Activated naive CD4-positive, alpha-beta T cell (primary cell): ENCODE results near the gene KLHDC4.
"Not testable (repeated sequence)": the region's sequence is repeated elsewhere in the genome, so short reads cannot be mapped to it uniquely, and the experiment has no call there.

ENCODE experiments used
- DNase-seq, 4 experiments: peaks; one replicate each; lab custom pipeline; 2025; lab: John Stamatoyannopoulos, UW

Gene KLHDC4

DNA sequence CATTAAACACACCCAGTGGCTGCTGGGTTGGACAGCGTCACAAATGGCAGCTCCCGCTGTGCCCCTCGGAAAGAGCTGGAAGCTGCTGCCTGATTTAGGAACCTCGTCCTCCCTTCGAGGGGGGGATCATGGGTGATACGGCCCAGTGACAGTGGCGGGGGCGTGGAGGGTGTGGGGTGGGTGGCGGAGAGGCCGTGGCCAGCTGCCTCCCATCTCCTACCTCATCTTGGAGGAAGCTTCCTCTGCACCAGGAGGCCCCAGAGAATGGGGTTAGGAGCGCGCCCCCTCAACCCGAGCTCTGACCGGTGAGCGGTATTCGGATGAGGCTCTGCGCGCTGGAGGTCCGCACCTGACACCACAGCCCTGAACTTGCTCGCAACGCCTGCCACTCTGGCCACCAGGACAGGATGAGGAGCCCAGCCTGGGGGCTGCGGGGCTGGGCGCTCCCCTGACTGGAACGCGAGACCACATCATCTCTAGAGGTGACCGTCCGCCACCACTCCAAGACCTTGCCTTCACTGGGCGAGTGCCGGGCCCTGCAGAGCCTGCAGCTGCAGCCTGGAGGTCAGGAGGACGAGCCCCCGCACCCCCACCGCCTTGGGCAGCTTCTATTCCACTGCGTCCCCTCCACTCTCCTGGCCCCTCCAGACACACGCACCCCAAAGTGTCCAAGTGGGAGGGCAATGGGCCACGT, 80.9 kb downstream of the KLHDC4 start:
- DNase-seq, result no peak

DNA sequence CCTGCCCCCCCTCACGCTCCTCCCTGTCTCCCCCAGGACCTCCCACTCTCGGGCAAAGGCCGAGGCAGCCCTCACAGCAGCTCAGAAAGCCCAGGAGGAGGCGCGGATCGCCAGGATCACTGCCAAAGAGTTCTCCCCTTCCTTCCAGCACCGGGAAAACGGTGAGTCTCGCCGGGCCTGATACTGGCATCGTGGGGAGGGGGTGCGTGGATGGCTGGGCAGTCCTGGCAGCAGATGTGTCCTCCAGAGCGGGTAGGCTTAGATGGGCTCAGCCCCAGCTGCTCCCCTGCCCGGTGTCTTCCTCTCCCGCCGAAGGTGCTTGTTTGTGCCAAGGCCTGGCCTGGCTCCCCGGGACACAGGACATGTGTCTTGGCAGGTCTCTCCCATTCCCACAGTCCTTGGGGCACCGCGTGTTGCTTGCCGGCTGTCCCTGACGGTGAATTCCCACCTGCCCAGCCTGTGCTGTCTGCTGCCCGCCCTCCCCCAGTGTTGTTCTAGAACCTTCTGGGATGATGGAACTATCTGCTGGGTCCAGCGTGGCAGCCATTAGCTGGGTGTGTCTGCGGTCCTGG, 81.6 kb downstream of the KLHDC4 start:
- no peak for DNase-seq

DNA sequence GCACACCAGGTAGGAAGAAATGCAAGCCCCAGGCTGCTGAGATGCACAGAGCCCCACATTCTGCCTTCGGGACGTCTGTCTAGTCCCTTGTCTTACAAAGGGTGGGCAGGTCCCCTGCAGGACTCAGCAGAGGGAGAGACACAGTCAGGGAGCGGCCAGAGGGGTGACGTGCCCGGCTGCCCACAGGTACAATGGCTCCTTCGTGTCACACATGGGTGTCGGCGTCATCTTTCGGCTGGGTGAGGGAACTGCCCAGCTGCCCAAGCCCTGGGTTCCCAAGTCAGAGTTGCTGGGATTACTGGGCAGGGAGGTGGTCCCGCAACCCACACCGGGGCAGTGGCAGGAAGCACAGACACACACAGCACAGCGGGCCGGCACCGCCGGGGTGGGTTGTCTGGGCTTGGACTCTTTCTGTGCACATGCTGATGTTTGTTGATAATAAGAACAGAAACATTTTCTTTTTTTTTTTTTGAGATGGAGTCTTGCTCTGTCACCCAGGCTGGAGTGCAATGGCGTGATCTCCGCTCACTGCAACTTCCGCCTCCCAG, 82.9 kb downstream of the KLHDC4 start:
- DNase-seq, result no peak

DNA sequence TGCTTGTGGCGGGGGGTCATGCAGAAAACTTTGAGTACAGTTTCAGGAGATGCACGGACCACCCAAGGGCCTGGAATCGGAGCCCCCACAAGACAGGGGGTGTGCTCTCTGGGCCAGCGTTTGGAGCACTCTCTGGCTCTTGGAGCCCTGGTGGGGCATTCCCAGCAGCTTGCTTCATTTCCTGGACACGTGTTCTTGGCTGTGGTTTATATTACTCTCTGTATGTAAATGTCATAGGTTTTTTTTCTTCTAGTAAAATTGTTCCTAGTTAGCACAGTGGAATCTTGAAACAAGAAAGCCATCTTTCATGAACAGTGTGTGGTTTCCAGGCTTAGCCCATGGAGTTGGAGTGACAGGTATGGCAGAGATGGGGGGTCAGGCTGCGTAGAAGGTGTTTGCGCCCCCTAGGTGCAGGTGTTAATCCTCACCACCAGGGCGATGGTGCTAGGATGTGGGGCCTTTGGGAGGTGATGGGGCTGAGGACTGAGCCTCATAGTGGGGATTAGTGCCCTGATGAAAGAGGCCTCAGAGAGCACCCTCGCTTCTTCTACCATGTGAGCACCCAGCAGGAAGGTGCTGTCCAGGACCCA, 83.7 kb downstream of the KLHDC4 start:
- DNase-seq, result no peak

DNA sequence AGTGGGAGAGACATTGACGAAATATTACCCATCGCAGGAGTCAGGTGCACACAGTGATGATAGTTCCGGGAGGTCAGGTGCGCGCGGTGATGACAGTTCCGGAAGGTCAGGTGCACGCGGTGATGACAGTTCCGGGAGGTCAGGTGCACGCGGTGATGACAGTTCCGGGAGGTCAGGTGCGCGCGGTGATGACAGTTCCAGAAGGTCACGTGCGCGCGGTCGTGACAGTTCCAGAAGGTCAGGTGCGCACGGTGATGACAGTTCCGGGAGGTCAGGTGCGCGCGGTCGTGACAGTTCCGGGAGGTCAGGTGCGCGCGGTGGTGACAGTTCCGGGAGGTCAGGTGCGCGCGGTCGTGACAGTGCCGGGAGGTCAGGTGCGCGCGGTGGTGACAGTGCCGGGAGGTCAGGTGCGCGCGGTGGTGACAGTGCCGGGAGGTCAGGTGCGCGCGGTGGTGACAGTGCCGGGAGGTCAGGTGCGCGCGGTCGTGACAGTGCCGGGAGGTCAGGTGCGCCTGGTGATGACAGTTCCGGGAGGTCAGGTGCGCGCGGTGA, 84.7 kb downstream of the KLHDC4 start:
- not testable (repeated sequence) for DNase-seq

DNA sequence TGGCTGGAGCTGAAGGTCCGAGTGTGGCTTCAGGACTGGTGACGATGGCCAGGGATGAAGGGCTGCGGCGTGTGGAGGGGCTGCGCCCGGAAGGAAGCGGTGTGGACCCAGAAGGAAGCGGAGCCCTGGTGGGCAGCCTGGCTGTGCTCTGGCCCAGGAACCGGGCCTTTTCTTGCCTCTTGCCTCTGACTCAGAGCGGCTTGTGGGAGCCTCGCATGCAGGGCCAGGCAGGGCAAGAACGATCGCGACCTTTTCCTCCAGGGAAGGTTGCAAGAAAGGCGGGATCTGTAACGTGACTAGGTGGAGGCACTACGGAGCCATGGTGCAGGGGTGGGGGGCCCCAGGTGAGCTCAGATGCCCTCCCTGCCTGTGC, 85.5 kb downstream of the KLHDC4 start:
- no peak for DNase-seq

DNA sequence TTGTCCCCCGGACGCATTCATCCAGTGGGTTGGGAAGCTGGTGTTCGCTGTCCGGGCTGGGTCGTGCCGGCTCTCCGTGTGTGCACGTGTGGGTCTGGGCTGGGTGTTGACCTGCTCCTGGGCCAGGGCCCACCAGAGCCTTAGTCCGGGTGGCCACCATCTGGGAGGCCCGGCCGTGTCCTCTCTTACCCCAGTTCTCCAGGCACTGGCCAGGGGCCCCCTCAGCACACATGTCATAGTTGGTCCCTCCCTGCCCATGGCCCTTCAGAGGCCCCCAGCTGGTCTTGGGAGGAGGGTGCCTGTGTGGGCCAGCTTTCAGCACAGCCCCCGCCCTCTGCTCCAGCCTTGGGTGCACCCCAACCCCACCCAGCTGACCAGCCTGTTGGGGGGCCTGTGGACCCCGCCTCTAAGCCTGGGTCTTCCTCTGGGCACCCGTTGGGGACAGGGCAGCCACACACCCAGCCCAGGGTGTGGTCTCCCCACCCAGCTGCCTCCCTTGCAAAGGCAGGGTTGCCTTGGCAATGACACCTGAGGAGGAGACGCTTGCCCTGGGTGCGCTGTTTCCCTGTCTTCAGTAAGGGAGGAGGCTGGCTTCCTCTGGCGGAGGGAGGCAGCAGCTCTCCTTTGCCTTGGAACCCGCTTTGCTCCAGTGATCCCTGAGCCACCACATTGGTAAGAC, 86.1 kb downstream of the KLHDC4 start:
- DNase-seq, result no peak

DNA sequence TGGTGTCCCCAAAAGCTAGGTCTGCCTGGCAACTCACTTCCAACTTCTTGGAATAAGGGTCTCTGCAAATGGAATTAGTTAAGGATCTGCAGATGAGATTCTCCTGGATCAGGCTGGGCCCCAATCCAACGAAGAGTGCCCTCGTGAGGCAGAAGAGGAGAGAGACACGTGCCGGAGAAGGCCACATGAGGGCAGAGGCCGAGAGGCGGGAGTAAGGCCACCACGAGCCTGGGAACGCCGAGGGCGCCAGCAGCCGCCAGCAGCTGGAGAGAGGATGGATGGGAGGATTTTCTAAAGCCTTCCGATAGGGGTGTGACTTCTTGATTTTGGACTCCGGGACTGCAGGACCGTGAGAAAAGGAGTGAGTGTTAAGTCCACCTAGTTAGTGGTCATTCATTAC, 87.2 kb downstream of the KLHDC4 start:
- no peak for DNase-seq

DNA sequence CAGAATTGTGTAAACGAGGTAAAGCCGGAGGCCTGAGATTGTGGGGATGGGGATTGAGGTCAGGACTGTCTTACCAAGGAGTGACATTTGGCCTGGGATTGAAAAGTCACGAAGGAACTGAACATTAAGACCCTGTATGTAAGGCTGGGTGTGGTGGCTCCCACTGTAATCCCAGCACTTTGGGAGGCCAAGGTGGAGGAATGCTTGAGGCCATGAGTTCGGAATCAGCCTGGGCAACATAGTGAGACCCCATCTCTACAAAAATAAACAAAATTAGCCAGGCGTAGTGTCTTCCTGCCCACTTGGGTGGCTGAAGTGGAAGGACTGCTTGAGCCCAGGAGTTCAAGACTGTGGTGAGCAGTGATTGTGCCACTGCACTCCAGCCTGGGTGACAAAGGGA, 88.0 kb downstream of the KLHDC4 start:
- DNase-seq, result no peak

DNA sequence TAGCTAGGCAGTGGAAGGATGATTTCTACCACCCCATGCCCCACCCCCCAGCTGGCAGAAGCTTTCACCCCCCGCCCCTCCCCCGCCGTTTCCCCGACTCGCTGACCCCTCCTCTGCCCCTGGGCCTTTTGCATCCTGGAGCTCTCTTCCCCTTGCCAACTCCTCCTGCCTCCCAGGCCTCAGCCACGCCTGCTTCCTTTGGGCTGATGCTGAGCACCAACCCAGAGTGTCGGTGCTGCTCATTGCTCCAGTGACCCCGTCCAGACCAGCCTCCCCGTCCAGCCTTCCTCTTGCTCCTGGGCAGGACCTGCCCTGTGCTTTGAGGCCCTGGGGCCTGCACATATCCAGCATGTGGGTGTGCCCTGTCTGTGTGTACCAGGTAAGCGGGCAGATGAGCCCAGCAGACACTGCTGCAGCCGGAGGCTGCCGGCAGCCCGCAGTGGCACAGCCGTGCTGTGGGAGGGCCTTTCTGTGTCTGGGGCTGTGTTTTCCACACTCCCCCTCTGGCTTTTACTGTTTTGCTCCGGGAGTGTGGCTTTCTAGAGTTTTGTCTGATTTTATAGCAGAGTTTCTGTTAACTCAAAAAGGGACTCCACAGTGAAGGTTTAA, 90.6 kb downstream of the KLHDC4 start:
- DNase-seq, result no peak

DNA sequence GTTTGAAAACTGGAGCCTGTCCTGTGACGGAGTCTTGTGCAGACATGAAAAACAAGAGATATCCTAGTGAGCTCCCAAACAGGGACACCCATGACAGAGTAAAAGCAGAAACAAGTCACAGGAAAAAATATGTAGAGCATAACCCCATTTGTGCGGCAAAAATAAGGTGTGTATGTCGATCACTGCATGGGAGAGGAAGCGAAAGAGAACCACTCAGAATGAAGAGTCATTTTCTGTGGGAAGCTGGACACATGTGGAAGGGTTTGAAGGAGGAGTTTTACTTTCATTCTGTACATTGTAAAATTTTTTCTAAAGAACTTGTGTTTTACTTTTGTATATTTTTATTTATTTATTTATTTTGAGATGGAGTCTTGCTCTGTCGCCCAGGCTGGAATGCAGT, 91.4 kb downstream of the KLHDC4 start:
- DNase-seq, result no peak

DNA sequence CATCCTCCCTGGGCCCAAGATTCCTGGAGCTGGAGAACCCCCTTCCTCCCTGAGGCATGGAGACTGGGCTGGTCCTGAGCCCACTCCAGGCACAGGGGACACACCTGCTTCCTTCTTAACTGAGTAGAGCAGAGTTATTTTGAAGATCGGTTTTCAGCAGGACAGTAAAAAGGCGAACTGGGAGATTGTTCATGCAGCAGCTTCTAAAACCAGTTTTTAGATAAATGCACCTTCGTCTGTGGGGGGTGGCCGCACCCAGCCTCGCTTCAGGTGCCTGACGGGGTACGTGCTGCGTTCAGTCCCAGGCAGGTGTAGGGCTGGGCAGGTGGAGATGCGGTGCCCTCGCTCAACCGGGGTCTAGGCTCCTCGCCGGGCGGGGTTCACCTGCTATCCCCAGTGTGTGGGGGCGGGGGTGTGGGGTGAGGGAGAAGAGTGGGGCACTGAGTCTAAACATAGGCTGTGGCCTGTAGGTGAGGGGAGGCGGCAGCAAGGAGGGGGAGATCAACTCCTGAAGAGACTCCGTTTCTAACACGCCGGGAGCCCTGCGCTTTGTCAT, 94.0 kb downstream of the KLHDC4 start:
- DNase-seq, result no peak

DNA sequence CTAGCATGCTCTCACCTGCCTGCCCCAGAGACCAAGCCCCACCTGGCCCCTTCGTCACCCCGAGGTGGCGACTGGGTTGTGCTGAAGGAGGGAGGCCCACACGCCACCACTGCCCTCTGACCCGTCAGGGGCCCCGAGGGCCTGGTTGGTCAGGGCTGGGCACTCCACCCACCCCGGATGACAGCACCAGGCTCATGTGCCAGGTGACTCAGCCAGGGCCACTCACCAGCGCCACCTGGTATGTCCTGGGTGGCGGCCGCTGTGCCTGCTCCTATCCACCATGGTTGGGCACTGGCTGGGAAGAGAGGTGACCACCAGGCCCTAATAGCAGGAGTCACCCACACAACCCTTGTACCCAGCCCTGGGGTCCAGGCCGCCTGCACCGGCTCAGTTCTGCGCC, 94.6 kb downstream of the KLHDC4 start:
- DNase-seq, result no peak

DNA sequence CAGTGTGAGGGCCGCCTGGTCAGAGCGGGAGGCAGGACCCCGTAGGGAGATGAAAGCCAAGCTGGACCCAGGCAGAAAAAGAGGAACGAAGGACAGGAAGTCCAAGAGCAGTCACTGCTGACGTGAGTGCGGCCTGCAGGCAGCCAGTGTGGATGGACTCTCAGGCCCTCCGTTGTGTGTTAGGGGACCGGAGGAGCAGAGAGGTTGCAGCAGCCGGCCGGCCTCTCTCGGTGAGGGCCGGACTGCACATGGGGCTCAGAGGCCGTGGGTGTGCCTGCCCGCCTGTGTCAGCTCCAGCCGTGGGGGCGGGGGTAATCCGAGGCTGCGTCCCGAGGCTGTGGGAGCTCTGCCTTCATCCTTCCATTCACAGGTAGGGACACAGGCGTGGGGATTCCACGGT, 96.1 kb downstream of the KLHDC4 start:
- no peak for DNase-seq

DNA sequence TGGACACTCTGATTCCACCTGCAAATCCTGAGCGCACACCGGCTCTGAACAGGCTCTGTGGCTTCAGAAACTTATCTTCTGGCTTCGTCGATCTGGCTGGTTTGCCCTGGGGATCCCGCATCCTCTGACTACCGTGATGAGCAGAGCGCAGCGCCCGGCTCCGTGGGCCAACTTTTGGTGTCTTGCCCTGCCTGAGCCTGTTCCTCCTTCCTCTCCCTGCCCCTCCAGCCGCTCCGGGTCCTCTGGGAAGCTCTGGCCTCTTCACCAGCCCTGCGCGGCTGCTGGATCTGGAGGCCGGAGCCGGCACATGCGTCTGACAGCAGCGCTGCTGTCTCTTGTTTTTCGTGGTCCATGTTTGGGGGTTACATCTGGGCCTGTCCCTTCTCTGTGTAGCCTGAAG, 97.8 kb downstream of the KLHDC4 start:
- DNase-seq, result no peak

DNA sequence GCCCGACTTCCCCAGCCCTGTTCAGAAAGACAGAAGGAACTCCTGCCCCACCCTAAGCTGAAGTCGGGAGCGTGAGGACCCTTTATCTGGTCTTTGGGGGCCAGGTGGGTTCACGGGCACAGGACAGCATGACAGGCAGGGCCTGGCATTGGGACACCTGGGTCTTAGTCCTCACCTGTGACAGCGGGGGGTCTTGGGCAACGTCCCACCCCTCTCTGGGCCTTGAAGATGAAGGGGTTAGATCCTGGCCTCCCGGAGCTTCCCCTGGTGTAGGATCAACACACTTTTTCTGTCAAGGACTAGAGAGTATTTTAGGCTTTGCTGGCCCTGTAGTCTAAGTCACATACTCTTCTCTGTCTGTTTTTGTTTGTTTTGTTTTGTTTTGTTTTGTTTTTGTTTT, 98.3 kb downstream of the KLHDC4 start:
- no peak for DNase-seq

DNA sequence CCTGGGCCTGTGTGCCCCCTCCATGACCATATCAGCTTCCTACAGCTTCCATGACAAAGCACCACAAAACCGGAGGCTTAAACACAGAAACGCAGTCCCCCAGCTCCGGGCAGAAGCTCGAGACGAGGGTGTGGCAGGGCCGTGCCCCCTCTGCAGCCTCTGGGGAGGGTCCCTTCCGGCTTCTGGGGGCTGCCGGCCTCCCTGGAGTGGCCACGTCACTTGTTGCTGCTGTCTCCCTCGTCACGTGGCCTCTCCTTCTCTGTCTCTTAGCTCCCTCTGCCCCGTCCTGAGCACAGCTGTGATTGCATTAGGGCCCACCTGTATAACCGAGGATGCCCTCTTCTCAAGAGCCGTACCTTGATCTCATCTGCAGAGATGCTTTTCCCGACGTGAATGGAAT, 98.9 kb downstream of the KLHDC4 start:
- no peak for DNase-seq

DNA sequence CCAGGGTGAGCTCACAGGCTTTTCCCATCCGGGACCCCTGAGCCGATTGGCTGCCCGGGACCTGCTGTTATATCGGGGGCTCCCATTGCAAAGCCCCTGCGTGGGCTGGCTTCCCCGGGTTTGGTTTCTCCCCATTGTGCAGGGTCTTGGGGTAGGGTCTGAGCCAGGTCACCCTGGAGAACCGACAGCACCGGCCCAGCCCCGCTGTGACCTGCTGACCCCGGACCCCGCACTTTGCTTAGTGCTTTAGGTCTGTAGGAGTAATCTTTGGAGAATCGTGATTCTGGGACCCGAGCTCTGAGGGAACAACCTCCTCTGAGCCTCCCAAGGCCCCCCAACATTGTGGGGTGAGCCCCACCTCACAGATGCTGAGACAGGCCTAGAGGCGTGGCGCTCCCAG, 100.6 kb downstream of the KLHDC4 start:
- no peak for DNase-seq

DNA sequence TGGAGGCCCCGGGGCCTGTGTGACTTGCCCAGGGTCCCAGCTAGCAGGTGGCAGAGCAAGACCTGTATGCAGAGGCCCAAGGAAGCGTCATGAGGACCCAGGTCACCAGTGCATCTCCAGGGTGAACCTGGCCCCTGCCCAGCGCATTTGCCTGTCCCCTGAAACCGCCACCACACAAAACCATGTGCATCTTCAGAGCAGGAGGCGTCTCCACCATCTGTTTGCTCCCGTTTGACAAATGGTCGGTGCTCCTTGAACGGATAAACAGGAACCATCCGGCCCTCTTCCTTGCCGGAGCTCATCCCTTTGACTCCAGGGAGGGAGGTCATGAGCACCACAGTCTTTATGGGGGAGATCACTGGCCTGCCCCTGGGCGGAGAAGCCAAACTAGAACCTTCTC, 101.0 kb downstream of the KLHDC4 start:
- DNase-seq, result no peak

DNA sequence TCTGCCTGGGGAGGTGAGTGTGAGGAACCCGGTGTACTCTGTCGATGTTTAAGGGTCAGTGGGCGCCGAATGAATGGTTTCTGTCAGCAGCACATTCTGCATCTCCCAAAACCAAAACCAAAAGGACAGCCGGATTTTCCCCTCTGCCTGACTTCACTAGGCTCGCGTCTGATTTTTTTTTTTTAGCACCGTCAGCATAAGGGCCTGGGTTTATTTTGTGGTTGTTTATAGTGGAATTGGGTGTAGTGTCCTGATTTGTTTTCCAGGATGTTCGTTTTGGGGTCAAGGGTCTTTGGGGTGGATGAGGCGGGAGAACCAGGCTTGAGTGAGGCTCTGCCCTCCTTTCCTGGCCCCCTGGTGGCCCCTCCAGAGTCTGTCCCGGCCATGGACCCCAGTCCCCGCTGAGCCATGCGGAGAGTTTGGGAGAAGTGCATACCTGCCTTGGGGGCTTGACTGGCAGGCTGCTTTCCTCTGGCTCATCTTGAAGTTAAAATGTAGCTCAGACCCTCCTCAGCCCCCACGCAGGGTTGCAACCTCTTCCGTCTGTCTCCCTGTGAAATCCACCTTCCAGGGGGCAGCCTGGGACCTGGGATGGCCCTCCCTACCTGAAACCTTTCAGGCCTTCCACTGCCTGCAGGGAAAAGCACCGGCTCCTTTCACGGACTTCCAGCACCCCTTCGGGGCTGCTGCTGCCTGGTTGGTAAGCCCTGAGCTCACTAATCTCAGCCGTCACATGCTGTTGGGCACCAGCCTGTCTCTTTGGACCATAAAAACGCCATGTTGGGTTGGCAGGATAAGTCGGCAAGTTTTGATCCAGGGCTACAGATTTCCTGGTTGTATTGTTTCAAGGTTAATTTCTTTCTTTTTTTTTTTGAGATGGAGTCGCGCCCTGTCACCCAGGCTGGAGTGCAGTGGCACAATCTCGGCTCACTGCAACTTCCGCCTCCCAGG, 103.3 kb downstream of the KLHDC4 start:
- DNase-seq, result no peak

DNA sequence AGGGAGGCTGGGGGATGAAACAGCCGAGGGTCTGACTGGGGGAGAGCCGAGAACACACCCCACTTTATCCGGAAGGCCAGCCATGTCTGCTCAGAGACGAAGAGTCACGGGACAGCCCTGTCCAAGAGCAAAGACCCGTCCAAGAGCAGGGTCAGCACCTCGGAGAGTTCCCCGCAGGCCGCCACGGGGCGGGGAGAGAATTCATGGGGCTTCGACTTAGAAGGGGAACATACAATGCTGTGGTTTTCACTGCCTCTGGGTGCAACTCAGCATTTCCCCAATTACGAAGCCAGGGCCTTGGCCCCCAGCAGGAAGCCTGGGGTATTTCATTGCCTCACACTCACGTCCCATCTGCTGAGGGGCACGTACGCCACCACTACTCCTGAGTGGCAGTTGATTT, 104.2 kb downstream of the KLHDC4 start:
- peak in 1 of 4 experiments; percentile 7 for DNase-seq
